Esophagus muscularis mucosa (tissue), 4 donors: ENCODE data around the gene TIGD3. TPM values are rescaled to one million over a fixed set of nuclear protein-coding genes. Genes with fewer than 3 reads are reported as not detected.

Experiments
- DNase-seq: peaks from one replicate; pipeline ENCODE4 v3.0.0-alpha.2; 2017; ENCODE audit errors: extremely low spot score
- H3K27ac ChIP-seq, 4 donors: fragments of 200-600 bp; sonication (generic); replicated peaks in 1 of 4; 1 replicate in 3 of 4; 2 replicates in 1 of 4; pipeline ENCODE4 v1.5.1; 2016 to 2019; ENCODE audit warnings: mild to moderate bottlenecking in 1 of 4
- H3K27me3 ChIP-seq, 4 donors: fragments of 200-600 bp; sonication (generic); one replicate each; pipeline versions ENCODE4 v1.5.1 to v1.6.0; 2016 to 2019
- H3K36me3 ChIP-seq, 4 donors: fragments of 200-600 bp; sonication (generic); one replicate each; pipeline ENCODE4 v1.5.1; 2016 to 2019
- H3K4me1 ChIP-seq, 4 donors: fragments of 200-600 bp; sonication (generic); one replicate each; pipeline ENCODE4 v1.5.1; 2016 to 2019
- H3K4me3 ChIP-seq, 4 donors: fragments of 200-600 bp; sonication (generic); 1 replicate in 2 of 4; 2 replicates in 2 of 4; pipeline ENCODE4 v1.5.1; 2016 to 2019; ENCODE audit warnings: mild to moderate bottlenecking in 4 of 4, moderate library complexity in 1 of 4
- H3K9me3 ChIP-seq, 4 donors: fragments of 200-600 bp; sonication (generic); 1 replicate in 3 of 4; 2 replicates in 1 of 4; pipeline ENCODE4 v1.5.1; 2016 to 2019
- CTCF ChIP-seq, 3 experiments: fragments of 200-600 bp in 2 of 3; fragments of 450-650 bp in 1 of 3; sonication (generic) in 2 of 3; IDR thresholded peaks; one replicate each; pipeline ENCODE4 v1.5.1; 2017 to 2019; ENCODE audit warnings: antibody characterized with exemption in 3 of 3, mild to moderate bottlenecking in 2 of 3, moderate library complexity in 1 of 3
- EP300 ChIP-seq: sonication (generic); formaldehyde crosslinking; IDR thresholded peaks from one replicate; pipeline ENCODE4 v1.6.1; 2017; ENCODE audit warnings: antibody characterized with exemption
- POLR2A ChIP-seq: fragments of 450-650 bp; IDR thresholded peaks from one replicate; pipeline ENCODE4 v1.6.1; 2017; ENCODE audit warnings: antibody characterized with exemption, moderate library complexity, mild to moderate bottlenecking, low read depth
- POLR2AphosphoS5 ChIP-seq, 2 donors: sonication (generic); formaldehyde crosslinking; IDR thresholded peaks; one replicate each; pipeline ENCODE4 v1.6.1; 2017; ENCODE audit warnings: antibody characterized with exemption in 2 of 2
- WGBS: methylation state at CpG from one replicate; pipeline ENCODE4 v1.1.5; 2018; 5-methylcytosine and 5-hydroxymethylcytosine counted together
- intact Hi-C: fragments of 100-400 bp; cut with DNase I; formaldehyde crosslinking; loops from one replicate; pipeline ENCODE4 v1.15.1; 2023
- total RNA-seq, 4 donors: library from RNA; depleted of rRNA; stranded (reverse); fragments of >200 nt; gene quantifications; one replicate each; pipeline versions ENCODE4 v1.1.0 to v1.2.1, GENCODE V29; 2016

The TIGD3 gene
- total RNA-seq, 4 donors from 2014 or later = 0.19 TPM; not detected in 3

GRCh38 chr11:65309006-65309405, 45.5 kb upstream of the TIGD3 start:
- TF ChIP-seq POLR2AphosphoS5 (IDR thresholded peaks at IDR 0.05) = no peak
- no peak for TF ChIP-seq CTCF (IDR thresholded peaks at IDR 0.05)
- TF ChIP-seq POLR2A = no peak
- no peak for TF ChIP-seq EP300
- 65% methylated on average over 2 of the region's 5 CpGs for WGBS
- Histone ChIP-seq H3K9me3 (no peaks in the 10 kb centered on the region), H3K27ac (peak overlapping the region; percentile 7 to 51 (median 31)), H3K27me3 (no peaks in the 10 kb centered on the region), H3K36me3 (no peaks in the 10 kb centered on the region), H3K4me3 (no peak overlapping the region), H3K4me1 (peaks cover 44 to 87% (median 82%) of the 10 kb centered on the region in 4 donors)
- intact Hi-C loops = no loop called here
- DNase-seq = no peak

GRCh38 chr11:65310215-65310614, 44.3 kb upstream of the TIGD3 start:
- Histone ChIP-seq H3K4me1 (peaks cover 47 to 82% (median 79%) of the 10 kb centered on the region in 4 donors), H3K9me3 (no peaks in the 10 kb centered on the region), H3K27ac (peak overlapping the region in 3 of 4 donors; percentile 13 to 40 (median 17)), H3K27me3 (no peaks in the 10 kb centered on the region), H3K4me3 (no peak overlapping the region), H3K36me3 (no peaks in the 10 kb centered on the region)
- 86% methylated on average over 3 of the region's 10 CpGs for WGBS
- no peak for DNase-seq
- no peak for TF ChIP-seq POLR2A
- TF ChIP-seq EP300 = no peak
- no peak for TF ChIP-seq POLR2AphosphoS5 (IDR thresholded peaks at IDR 0.05)
- no peak for TF ChIP-seq CTCF (IDR thresholded peaks at IDR 0.05)
- intact Hi-C loops = no loop called here

GRCh38 chr11:65310736-65311135, 43.8 kb upstream of the TIGD3 start:
- H3K4me3 ChIP-seq = no peak overlapping the region
- WGBS = 40% methylated on average over 4 of the region's 6 CpGs
- H3K27ac ChIP-seq = peak overlapping the region in 3 of 4 donors; percentile 13 to 40 (median 34)
- TF ChIP-seq POLR2AphosphoS5 (IDR thresholded peaks at IDR 0.05) = peak in 1 of 2 donors; percentile 4
- no peak for TF ChIP-seq POLR2A
- no peaks in the 10 kb centered on the region for H3K27me3 ChIP-seq
- H3K9me3 ChIP-seq = no peaks in the 10 kb centered on the region
- peaks cover 47 to 78% (median 74%) of the 10 kb centered on the region in 4 donors for H3K4me1 ChIP-seq
- H3K36me3 ChIP-seq = no peaks in the 10 kb centered on the region
- intact Hi-C loops = no loop called here
- no peak for DNase-seq

- peak overlapping the region in 3 of 4 donors; percentile 13 to 40 (median 34) for H3K27ac ChIP-seq
- H3K36me3 ChIP-seq = no peaks in the 10 kb centered on the region
These were observed 43.3 kb upstream of the TIGD3 start for GRCh38 chr11:65311170-65311678.

More at GRCh38 chr11:65311170-65311678, 43.3 kb upstream of the TIGD3 start:
- Histone ChIP-seq H3K4me3 (no peak overlapping the region), H3K9me3 (no peaks in the 10 kb centered on the region), H3K4me1 (peaks cover 47 to 78% (median 74%) of the 10 kb centered on the region in 4 donors), H3K27me3 (no peaks in the 10 kb centered on the region)
- TF ChIP-seq CTCF (IDR thresholded peaks at IDR 0.05) (no peak), EP300 (no peak)
- intact Hi-C loops = no loop called here
- no peak for DNase-seq
- WGBS = 78% methylated on average over 5 of the region's 5 CpGs
